Choroid plexus epithelial cell (primary cell): Measurements from ENCODE around the gene SLC43A1.
A peak's percentile ranks its signal among the peaks of the same experiment; 100 is the strongest.

Experiments
- DNase-seq: peaks from one replicate; pipeline ENCODE4 v3.0.0-alpha.2; 2010; ENCODE audit warnings: low read depth
- H3K4me3 ChIP-seq: 2 replicates; pipeline ENCODE4 v1.5.1; 2011; ENCODE audit warnings: low read depth, mild to moderate bottlenecking, control low read depth, low read length, moderate library complexity
- TF ChIP-seq, protein P1 (sequence below): conservative IDR thresholded peaks from 2 replicates; pipeline ENCODE4 v1.5.1; 2011; ENCODE audit warnings: low read depth, mild to moderate bottlenecking, control low read depth, inconsistent platforms, low read length, moderate library complexity

SLC43A1 gene

DNA sequence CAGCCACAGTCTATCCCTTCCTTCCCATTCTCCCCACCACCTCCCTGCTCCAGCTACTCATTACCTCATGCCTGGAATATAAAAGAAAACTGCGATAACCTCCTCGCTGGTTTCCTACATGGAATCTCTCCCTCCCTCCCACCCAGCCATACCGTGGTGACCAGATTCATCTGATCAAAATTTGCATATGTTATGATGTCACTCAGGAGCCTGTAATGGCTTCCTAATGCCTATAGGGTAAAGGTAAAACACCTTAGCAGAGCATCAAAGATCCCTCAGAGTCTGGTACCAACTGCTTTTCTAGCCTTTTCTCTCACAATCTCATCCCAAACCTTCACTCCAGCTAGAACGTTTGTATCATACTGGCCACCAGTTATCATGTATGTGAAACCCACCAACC lies 35.6 kb downstream of the SLC43A1 start:
- TF ChIP-seq, protein P1, sequence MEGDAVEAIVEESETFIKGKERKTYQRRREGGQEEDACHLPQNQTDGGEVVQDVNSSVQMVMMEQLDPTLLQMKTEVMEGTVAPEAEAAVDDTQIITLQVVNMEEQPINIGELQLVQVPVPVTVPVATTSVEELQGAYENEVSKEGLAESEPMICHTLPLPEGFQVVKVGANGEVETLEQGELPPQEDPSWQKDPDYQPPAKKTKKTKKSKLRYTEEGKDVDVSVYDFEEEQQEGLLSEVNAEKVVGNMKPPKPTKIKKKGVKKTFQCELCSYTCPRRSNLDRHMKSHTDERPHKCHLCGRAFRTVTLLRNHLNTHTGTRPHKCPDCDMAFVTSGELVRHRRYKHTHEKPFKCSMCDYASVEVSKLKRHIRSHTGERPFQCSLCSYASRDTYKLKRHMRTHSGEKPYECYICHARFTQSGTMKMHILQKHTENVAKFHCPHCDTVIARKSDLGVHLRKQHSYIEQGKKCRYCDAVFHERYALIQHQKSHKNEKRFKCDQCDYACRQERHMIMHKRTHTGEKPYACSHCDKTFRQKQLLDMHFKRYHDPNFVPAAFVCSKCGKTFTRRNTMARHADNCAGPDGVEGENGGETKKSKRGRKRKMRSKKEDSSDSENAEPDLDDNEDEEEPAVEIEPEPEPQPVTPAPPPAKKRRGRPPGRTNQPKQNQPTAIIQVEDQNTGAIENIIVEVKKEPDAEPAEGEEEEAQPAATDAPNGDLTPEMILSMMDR: no peak
- no peak for DNase-seq
- no peak overlapping the region for H3K4me3 ChIP-seq

DNA sequence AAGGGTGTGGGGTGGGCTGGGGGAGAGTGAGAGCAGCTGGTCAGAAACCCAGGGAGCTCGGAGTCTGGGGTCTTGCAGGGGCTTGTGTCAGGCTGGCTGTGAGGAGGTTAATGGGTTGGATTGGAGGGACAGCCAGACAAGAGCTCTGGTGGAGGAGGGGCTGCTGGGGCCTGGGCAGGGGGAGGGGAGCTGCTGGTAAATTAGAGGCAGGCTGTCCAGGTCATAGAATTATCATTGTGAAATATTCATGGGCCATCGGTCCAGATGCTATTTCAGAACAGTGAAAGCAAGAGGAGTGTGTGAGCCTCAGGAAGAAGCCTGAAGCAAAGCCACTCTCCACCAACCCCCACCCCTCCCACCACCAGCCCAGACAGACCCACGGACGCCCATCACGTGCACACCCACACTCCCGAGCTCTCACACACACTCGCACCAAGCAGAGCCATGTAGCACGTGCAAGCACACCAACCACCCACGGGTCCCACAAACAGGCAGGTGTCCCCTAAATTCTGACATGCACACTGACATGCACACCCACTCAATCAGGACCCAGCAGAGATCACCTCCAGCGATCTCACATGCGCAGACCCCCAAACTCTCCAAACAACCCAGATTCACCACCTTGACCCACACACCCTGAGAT lies 36.4 kb downstream of the SLC43A1 start:
- DNase-seq: no peak
- TF ChIP-seq, protein P1: no peak
- H3K4me3 ChIP-seq: no peak overlapping the region

DNA sequence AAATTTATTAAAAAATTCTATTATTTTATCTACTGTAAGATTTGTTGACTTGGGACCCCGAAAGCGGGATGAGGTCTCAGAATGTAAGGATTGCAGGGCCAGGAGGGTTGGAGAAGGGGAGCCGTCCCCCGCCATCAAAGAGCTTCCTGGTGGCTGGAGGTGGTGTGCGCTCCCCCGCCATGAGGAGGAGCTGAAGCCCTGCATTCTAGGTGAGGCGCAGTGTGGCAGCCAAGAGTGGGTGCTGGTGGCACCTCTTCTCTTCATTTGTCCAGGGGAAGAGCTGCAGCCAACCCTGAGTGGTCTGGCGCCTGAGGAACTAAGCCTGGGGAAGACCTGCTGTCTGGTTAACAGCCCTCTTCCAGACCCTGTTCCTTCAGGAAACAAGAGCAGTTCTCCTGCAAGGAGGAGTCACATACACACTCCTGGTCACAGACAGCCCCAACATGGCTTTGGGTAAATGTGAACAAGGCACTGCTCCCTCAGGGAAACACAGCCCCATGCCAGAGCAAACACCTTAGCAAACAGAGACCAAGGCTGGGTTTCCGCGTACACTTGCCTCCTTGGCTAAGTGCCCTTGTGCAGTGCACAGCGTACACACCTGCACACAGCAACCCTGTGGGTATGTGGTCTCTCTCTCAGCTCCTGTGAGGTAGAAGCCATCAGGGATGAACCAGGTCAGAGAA lies 37.9 kb downstream of the SLC43A1 start:
- TF ChIP-seq, protein P1: no peak

GRCh38 chr11:57476757-57477506 lies 38.6 kb downstream of the SLC43A1 start:
- TF ChIP-seq, protein P1: peak; percentile 37
- no peak overlapping the region for H3K4me3 ChIP-seq
- DNase-seq: peak; percentile 16

More for the DNA sequence above, 37.9 kb downstream of the SLC43A1 start:
- DNase-seq: no peak
- no peak overlapping the region for H3K4me3 ChIP-seq

DNA sequence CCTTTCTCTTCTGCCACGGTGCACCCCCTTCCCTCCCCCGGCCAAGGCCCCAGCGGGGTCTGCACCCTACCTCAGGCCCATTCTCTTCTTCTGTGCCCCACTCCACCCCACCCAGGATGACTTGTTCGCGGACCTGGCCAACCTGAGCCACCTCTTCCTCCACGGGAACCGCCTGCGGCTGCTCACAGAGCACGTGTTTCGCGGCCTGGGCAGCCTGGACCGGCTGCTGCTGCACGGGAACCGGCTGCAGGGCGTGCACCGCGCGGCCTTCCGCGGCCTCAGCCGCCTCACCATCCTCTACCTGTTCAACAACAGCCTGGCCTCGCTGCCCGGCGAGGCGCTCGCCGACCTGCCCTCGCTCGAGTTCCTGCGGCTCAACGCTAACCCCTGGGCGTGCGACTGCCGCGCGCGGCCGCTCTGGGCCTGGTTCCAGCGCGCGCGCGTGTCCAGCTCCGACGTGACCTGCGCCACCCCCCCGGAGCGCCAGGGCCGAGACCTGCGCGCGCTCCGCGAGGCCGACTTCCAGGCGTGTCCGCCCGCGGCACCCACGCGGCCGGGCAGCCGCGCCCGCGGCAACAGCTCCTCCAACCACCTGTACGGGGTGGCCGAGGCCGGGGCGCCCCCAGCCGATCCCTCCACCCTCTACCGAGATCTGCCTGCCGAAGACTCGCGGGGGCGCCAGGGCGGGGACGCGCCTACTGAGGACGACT lies 39.3 kb downstream of the SLC43A1 start:
- TF ChIP-seq, protein P1: no peak
- H3K4me3 ChIP-seq: peak overlapping the region; percentile 13
- DNase-seq: no peak

DNA sequence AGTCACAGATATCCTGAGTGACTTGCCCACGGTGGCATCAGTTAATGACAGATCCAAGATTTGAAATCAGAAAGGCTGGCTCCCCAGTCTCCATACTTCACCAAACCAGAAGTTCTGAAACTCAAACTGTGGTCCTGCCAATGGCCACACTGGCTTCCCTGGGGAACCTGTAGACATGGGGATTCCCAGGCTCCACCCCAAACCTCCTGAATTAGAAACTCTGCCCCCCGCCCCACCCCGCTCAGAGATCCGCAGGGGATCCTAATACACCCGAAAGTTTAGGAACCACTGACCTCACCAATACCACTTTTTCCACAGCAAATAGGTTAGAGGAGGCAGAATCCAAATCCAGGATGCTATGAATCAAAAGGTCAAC lies 39.8 kb downstream of the SLC43A1 start:
- no peak overlapping the region for H3K4me3 ChIP-seq
- TF ChIP-seq, protein P1: no peak
- no peak for DNase-seq
